ENCODE measurements around the gene HDHD2. TPM values are rescaled to one million over a fixed set of nuclear protein-coding genes. Genes with fewer than 3 reads are reported as not detected.

Gene HDHD2
- total and polyA plus RNA-seq, 2 donors (not counting 1 experiment from before 2014, with no cell fraction given), result 14.2 to 15.0 TPM

GRCh38 chr18:47077111-47077510 is 73.2 kb downstream of the HDHD2 start:
- no peak overlapping the region for H3K4me2 ChIP-seq (ENCODE audit: extremely low read depth, insufficient read depth, low read length)
- TF ChIP-seq EZH2 (IDR thresholded peaks at IDR 0.05; ENCODE audit: low read length, missing control alignments) (no peak), CTCF (conservative IDR thresholded peaks at IDR 0.05 in 1 of 2, IDR thresholded peaks at IDR 0.05 in 1 of 2; ENCODE audit: low read depth in 1 of 2, low read length in 2 of 2) (no peak)
- no peaks in the 10 kb centered on the region for H4K20me1 ChIP-seq (ENCODE audit: control insufficient read depth, extremely low read depth, insufficient read depth, low read length)
- no peaks in the 10 kb centered on the region for H3K4me1 ChIP-seq (ENCODE audit: control insufficient read depth, extremely low read depth, insufficient read depth, low read length)
- no peak overlapping the region for H3K27ac ChIP-seq (ENCODE audit: insufficient read depth, low read length)
- no peak overlapping the region for H3K9ac ChIP-seq (ENCODE audit: insufficient read depth, low read length)
- H3K9me3 ChIP-seq (ENCODE audit: control insufficient read depth, insufficient read depth, low read depth, low read length), result no peaks in the 10 kb centered on the region
- no peaks in the 10 kb centered on the region for H3K27me3 ChIP-seq (ENCODE audit: control insufficient read depth, insufficient read depth, low read length)
- no peak overlapping the region for H2AFZ ChIP-seq (ENCODE audit: low read length)
- H3K79me2 ChIP-seq (ENCODE audit: control insufficient read depth, insufficient read depth, low read length), result no peaks in the 10 kb centered on the region
- no peaks in the 10 kb centered on the region for H3K36me3 ChIP-seq (ENCODE audit: control insufficient read depth, insufficient read depth, low read length)
- H3K4me3 ChIP-seq (replicated peaks in 1 of 4; ENCODE audit: control extremely low read depth in 1 of 4, insufficient read depth in 1 of 4, low read depth in 3 of 4, low read length in 4 of 4), result no peak overlapping the region
- DNase-seq (ENCODE audit: low read depth in 2 of 2), result no peak

DNA sequence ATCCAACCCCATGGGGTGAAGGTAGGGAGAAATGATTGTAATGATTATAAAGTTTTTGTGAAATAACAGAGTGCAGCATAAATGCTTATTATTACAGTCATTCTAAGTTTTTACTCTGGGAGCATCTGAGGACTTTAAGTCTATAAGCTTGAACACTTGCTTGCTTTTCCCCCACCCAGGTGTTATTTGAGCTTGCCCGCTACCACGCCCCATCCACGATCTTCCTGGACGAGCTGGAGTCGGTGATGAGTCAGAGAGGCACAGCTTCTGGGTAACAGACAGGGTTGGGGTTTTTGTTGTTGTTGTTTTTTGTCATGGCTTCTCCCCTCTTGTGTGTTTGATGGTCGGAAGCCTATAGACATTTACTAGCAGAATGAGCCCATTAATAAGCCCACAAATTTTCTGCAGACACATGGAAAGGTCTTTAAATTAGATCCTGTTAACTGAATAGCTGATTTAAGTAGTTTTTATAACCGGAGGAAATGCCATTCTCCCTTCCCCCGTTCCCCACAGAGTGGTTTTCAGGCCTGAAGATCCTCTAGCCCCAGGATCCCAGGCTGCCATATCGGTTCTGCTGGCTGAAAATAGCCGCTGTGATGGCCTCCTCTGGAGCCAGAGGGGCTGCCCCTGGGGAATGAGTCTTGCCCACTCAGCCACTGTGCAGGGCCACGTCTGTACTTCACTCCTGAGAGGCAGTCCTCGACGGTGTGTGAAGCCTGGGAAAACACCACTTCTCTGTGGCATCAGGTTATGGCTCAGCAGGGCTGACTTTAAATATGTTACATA is 75.0 kb downstream of the HDHD2 start:
- H3K9me3 ChIP-seq (ENCODE audit: control insufficient read depth, insufficient read depth, low read depth, low read length), result no peaks in the 10 kb centered on the region
- H3K4me3 ChIP-seq (replicated peaks in 1 of 4; ENCODE audit: control extremely low read depth in 1 of 4, insufficient read depth in 1 of 4, low read depth in 3 of 4, low read length in 4 of 4), result no peak overlapping the region
- no peak overlapping the region for H3K4me2 ChIP-seq (ENCODE audit: extremely low read depth, insufficient read depth, low read length)
- H3K79me2 ChIP-seq (ENCODE audit: control insufficient read depth, insufficient read depth, low read length), result no peaks in the 10 kb centered on the region
- H3K4me1 ChIP-seq (ENCODE audit: control insufficient read depth, extremely low read depth, insufficient read depth, low read length), result no peaks in the 10 kb centered on the region
- H3K9ac ChIP-seq (ENCODE audit: insufficient read depth, low read length), result no peak overlapping the region
- no peaks in the 10 kb centered on the region for H3K27me3 ChIP-seq (ENCODE audit: control insufficient read depth, insufficient read depth, low read length)
- no peak for TF ChIP-seq CTCF (conservative IDR thresholded peaks at IDR 0.05 in 1 of 2, IDR thresholded peaks at IDR 0.05 in 1 of 2; ENCODE audit: low read depth in 1 of 2, low read length in 2 of 2)
- no peak for TF ChIP-seq EZH2 (IDR thresholded peaks at IDR 0.05; ENCODE audit: low read length, missing control alignments)
- H3K36me3 ChIP-seq (ENCODE audit: control insufficient read depth, insufficient read depth, low read length), result no peaks in the 10 kb centered on the region
- DNase-seq (ENCODE audit: low read depth in 2 of 2), result peak in 1 of 2 donors; percentile 22
- no peaks in the 10 kb centered on the region for H4K20me1 ChIP-seq (ENCODE audit: control insufficient read depth, extremely low read depth, insufficient read depth, low read length)
- H3K27ac ChIP-seq (ENCODE audit: insufficient read depth, low read length), result no peak overlapping the region
- no peak overlapping the region for H2AFZ ChIP-seq (ENCODE audit: low read length)

GRCh38 chr18:47067648-47068047 is 82.7 kb downstream of the HDHD2 start:
- no peak for DNase-seq (ENCODE audit: low read depth in 2 of 2)
- Histone ChIP-seq H3K36me3 (ENCODE audit: control insufficient read depth, insufficient read depth, low read length) (no peaks in the 10 kb centered on the region), H3K4me2 (ENCODE audit: extremely low read depth, insufficient read depth, low read length) (no peak overlapping the region), H3K79me2 (ENCODE audit: control insufficient read depth, insufficient read depth, low read length) (no peaks in the 10 kb centered on the region), H2AFZ (ENCODE audit: low read length) (no peak overlapping the region), H3K4me1 (ENCODE audit: control insufficient read depth, extremely low read depth, insufficient read depth, low read length) (no peaks in the 10 kb centered on the region), H4K20me1 (ENCODE audit: control insufficient read depth, extremely low read depth, insufficient read depth, low read length) (no peaks in the 10 kb centered on the region), H3K27me3 (ENCODE audit: control insufficient read depth, insufficient read depth, low read length) (no peaks in the 10 kb centered on the region), H3K4me3 (replicated peaks in 1 of 4; ENCODE audit: control extremely low read depth in 1 of 4, insufficient read depth in 1 of 4, low read depth in 3 of 4, low read length in 4 of 4) (no peak overlapping the region), H3K9me3 (ENCODE audit: control insufficient read depth, insufficient read depth, low read depth, low read length) (no peaks in the 10 kb centered on the region), H3K27ac (ENCODE audit: insufficient read depth, low read length) (no peak overlapping the region), H3K9ac (ENCODE audit: insufficient read depth, low read length) (no peak overlapping the region)
- no peak for TF ChIP-seq CTCF (conservative IDR thresholded peaks at IDR 0.05 in 1 of 2, IDR thresholded peaks at IDR 0.05 in 1 of 2; ENCODE audit: low read depth in 1 of 2, low read length in 2 of 2)
- no peak for TF ChIP-seq EZH2 (IDR thresholded peaks at IDR 0.05; ENCODE audit: low read length, missing control alignments)
